PC-9 (cell line): ENCODE measurements around the gene CIAPIN1. TPM values are rescaled to one million over a fixed set of nuclear protein-coding genes. Genes with fewer than 3 reads are reported as not detected.

ENCODE experiments used
- BruUV-seq: library from RNA; stranded (reverse); fragments of 400-500 nt; replicated peaks from 2 replicates; lab custom pipeline; 2021; lab: Mats Ljungman, UMichigan
- CTCF ChIA-PET: fragments of 300-600 bp; sonication (Branson Sonifier 250); formaldehyde crosslinking; loops from one replicate; lab custom pipeline; 2022; ENCODE audit warnings: antibody characterized with exemption; lab: Charles Lee
- POLR2A ChIA-PET: fragments of 300-600 bp; sonication (Branson Sonifier 250); formaldehyde crosslinking; loops from one replicate; lab custom pipeline; 2022; ENCODE audit warnings: antibody characterized with exemption; ENCODE audit not compliant: unreplicated experiment; lab: Charles Lee
- DNase-seq, 2 experiments: peaks; one replicate each; pipeline versions ENCODE4 v3.0.0 to v3.0.0-alpha.2; 2015 to 2022; ENCODE audit warnings: mixed read lengths in 1 of 2
- H2AFZ ChIP-seq: fragments of 200-600 bp; sonication (generic); 2 replicates; pipeline ENCODE4 v1.8.1; 2017; ENCODE audit warnings: antibody characterized with exemption
- H3F3A ChIP-seq: fragments of 200-600 bp; sonication (generic); 2 replicates; pipeline ENCODE4 v1.8.1; 2017; ENCODE audit warnings: antibody characterized with exemption, mild to moderate bottlenecking, low read depth; ENCODE audit not compliant: insufficient read depth
- H3K27ac ChIP-seq: fragments of 200-600 bp; sonication (generic); 2 replicates; pipeline ENCODE4 v1.6.1; 2016; ENCODE audit warnings: mixed run types
- H3K27me3 ChIP-seq: fragments of 200-600 bp; sonication (generic); 2 replicates; pipeline ENCODE4 v1.6.1; 2016; ENCODE audit warnings: low read depth, mixed run types; ENCODE audit not compliant: insufficient read depth
- H3K36me3 ChIP-seq: fragments of 200-600 bp; sonication (generic); 2 replicates; pipeline ENCODE4 v1.6.1; 2016; ENCODE audit warnings: low read depth, mixed run types
- H3K4me1 ChIP-seq: fragments of 200-600 bp; sonication (generic); replicated peaks from 2 replicates; pipeline ENCODE4 v1.6.1; 2016; ENCODE audit warnings: mixed run types; ENCODE audit not compliant: insufficient read depth
- H3K4me2 ChIP-seq: fragments of 200-600 bp; sonication (generic); 2 replicates; pipeline ENCODE4 v1.6.1; 2017; ENCODE audit warnings: mixed run types
- H3K4me3 ChIP-seq: fragments of 200-600 bp; sonication (generic); 2 replicates; pipeline ENCODE4 v1.6.1; 2016; ENCODE audit warnings: mixed run types
- H3K79me2 ChIP-seq: fragments of 200-600 bp; sonication (generic); 2 replicates; pipeline ENCODE4 v1.6.1; 2017; ENCODE audit warnings: low read depth, mixed run types
- H3K9me2 ChIP-seq: fragments of 200-600 bp; sonication (generic); 2 replicates; pipeline ENCODE4 v1.8.1; 2017; ENCODE audit warnings: mild to moderate bottlenecking; ENCODE audit not compliant: insufficient read depth
- H3K9me3 ChIP-seq: fragments of 200-600 bp; sonication (generic); 2 replicates; pipeline ENCODE4 v1.8.1; 2016; ENCODE audit warnings: low read depth; ENCODE audit not compliant: insufficient read depth
- H4K20me1 ChIP-seq: fragments of 200-600 bp; sonication (generic); 2 replicates; pipeline ENCODE4 v1.8.1; 2017; ENCODE audit not compliant: insufficient read depth
- CTCF ChIP-seq: fragments of 200-600 bp; sonication (generic); conservative IDR thresholded peaks from 2 replicates; pipeline ENCODE4 v1.6.1; 2017; ENCODE audit warnings: mixed run types, antibody characterized with exemption, mild to moderate bottlenecking, moderate library complexity
- EZH2 ChIP-seq: fragments of 200-600 bp; sonication (generic); IDR thresholded peaks from 2 replicates; pipeline ENCODE4 v1.8.0; 2017; ENCODE audit warnings: antibody characterized with exemption, low read depth
- intact Hi-C: fragments of 100-400 bp; cut with micrococcal nuclease; formaldehyde crosslinking; loops from one replicate; pipeline ENCODE4 v1.10.0; 2022; ENCODE audit not compliant: unreplicated experiment
- total RNA-seq: library from RNA; stranded (reverse); gene quantifications from 2 replicates; pipeline ENCODE4 v1.2.3, GENCODE V29; 2021

The CIAPIN1 gene
- total RNA-seq, 1 experiment from 2014 or later: 51.4 TPM

DNA sequence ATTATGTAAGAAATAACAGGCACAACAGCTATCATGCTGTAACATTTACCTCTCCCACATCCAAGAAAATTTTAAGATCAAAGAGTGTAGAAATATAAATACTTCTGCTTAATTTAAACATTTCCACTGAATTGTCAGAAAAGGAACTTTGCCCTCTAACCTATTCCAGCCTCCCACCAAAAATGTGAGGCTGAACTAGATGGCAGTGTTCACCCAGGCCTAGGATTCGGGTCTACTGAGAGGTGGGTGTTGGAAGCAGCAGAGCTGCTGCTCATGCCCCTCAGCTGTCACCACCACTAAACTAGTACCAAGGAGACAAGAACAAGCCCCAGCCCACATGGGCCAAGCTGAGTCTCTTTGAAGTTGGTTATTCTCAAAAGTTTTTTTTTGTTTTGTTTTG lies 11.3 kb downstream of the CIAPIN1 start:
- H3K27me3 ChIP-seq: no peaks in the 10 kb centered on the region
- no peak overlapping the region for H3K4me3 ChIP-seq
- no peaks in the 10 kb centered on the region; the same call in 1 of the 2 replicates for H4K20me1 ChIP-seq
- ChIA-PET CTCF (no interaction called here), POLR2A (no interaction called here)
- H2AFZ ChIP-seq: no peak overlapping the region
- DNase-seq: no peak
- H3K9me2 ChIP-seq: no peaks in the 10 kb centered on the region
- peaks cover 16% of the 10 kb centered on the region for H3K36me3 ChIP-seq
- BruUV-seq: no TSS peak
- no peak overlapping the region for H3K4me2 ChIP-seq
- H3K79me2 ChIP-seq: no peaks in the 10 kb centered on the region
- H3F3A ChIP-seq: 0 out of 2 replicates have a peak, but pooled peaks cover 4% of the 10 kb centered on the region
- H3K27ac ChIP-seq: no peak overlapping the region
- no peaks in the 10 kb centered on the region for H3K9me3 ChIP-seq
- TF ChIP-seq CTCF (no peak), EZH2 (no peak)
- H3K4me1 ChIP-seq: no peaks in the 10 kb centered on the region
- intact Hi-C loops: no loop called here

DNA sequence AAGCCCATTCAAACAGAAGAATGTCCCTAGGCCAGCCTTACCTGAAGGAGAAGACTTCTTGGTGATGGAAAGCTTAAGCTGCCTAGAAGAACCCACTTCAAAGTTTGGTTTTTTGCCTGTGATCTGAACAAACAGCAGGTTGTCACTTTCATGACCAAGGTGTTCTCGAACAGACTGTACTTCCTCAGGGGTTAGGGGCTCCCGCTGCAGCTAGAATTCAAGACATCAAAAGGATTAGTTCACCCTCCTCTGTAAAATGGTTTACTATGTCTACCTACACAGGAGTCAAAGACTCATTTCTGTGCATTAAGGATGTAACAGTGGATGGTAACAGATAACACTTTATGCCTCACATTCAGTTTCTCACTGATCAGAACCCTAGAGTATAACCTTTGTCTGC lies 13.2 kb downstream of the CIAPIN1 start:
- no peak overlapping the region for H3K4me3 ChIP-seq
- no peaks in the 10 kb centered on the region for H4K20me1 ChIP-seq
- H3K9me3 ChIP-seq: no peaks in the 10 kb centered on the region
- no TSS peak for BruUV-seq
- intact Hi-C loops: no loop called here
- peaks cover 10% of the 10 kb centered on the region for H3K36me3 ChIP-seq
- DNase-seq: no peak
- no peaks in the 10 kb centered on the region for H3K4me1 ChIP-seq
- no peaks in the 10 kb centered on the region for H3F3A ChIP-seq
- no peak overlapping the region for H3K27ac ChIP-seq
- H3K27me3 ChIP-seq: no peaks in the 10 kb centered on the region
- no peak overlapping the region for H3K4me2 ChIP-seq
- CTCF ChIA-PET: no interaction called here
- H2AFZ ChIP-seq: no peak overlapping the region
- no peaks in the 10 kb centered on the region for H3K9me2 ChIP-seq
- TF ChIP-seq CTCF (no peak), EZH2 (no peak)
- no peaks in the 10 kb centered on the region for H3K79me2 ChIP-seq
- POLR2A ChIA-PET: no interaction called here

DNA sequence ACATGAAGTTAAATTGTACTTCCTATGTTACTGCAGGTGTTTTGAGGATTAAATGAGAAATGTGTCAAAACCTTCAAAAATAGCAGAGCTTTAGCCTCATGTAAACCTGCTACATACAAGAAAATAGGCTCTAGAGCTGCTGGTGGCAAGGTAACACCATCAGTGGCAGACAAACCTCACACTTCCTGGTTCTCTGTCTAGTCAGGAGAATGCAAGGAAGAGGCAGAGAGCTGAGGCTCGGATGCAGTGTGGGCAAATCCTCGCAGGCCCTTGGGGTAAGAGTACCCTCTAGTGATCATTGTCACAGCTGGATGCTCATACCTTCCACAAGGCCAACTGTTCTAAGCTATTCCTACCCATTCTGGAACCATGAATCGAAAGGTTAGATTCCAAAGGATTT lies 14.2 kb downstream of the CIAPIN1 start:
- H3K79me2 ChIP-seq: no peaks in the 10 kb centered on the region
- H3K36me3 ChIP-seq: peaks cover 16% of the 10 kb centered on the region
- no peaks in the 10 kb centered on the region for H3K9me3 ChIP-seq
- no peaks in the 10 kb centered on the region for H3F3A ChIP-seq
- H3K27ac ChIP-seq: no peak overlapping the region
- no peak overlapping the region for H2AFZ ChIP-seq
- ChIA-PET CTCF (interaction anchor here (0.7 kb wide), 1 partner anchor 11 kb away, joined by 3 read pairs; no protein-coding TSS in a partner anchor), POLR2A (no interaction called here)
- no peaks in the 10 kb centered on the region for H4K20me1 ChIP-seq
- intact Hi-C loops: no loop called here
- no peaks in the 10 kb centered on the region for H3K9me2 ChIP-seq
- H3K27me3 ChIP-seq: no peaks in the 10 kb centered on the region
- H3K4me3 ChIP-seq: no peak overlapping the region
- no peak for DNase-seq
- H3K4me2 ChIP-seq: no peak overlapping the region
- no peak for TF ChIP-seq EZH2
- TF ChIP-seq CTCF: no peak
- BruUV-seq: no TSS peak
- no peaks in the 10 kb centered on the region for H3K4me1 ChIP-seq
